ENCODE results near the gene SMYD2. TPM values are rescaled to one million over a fixed set of nuclear protein-coding genes. Genes with fewer than 3 reads are reported as not detected.
"Not testable (repeated sequence)": the region's sequence is repeated elsewhere in the genome, so short reads cannot be mapped to it uniquely, and the experiment has no call there.

Gene SMYD2
- polyA plus RNA-seq, 2 of the 4 experiments (the other 2 are of a cell fraction), result 32.3 to 54.9 TPM

DNA sequence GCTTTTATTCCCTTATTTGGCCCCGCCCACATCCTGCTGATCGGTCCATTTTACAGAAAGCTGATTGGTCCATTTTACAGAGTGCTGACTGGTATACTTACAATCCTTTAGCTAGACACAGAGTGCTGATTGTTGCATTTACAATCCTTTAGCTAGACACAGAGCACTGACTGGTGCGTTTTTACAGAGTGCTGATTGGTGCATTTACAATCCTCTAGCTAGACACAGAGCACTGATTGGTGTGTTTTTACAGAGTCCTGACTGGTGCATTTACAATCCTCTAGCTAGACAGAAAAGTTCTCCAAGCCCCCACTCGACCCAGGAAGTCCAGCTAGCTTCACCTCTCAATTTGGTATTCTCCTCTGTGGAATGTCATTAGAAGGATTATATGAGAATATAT, 5.3 kb upstream of the SMYD2 start:
- peak; percentile 49 for TF ChIP-seq MAFK (IDR thresholded peaks at IDR 0.05; ENCODE audit: partially characterized antibody)
- DNase-seq (ENCODE audit: low read depth in 1 of 2, low spot score in 1 of 2); H3K4me1 ChIP-seq; H3K4me3 ChIP-seq; FAIRE-seq; POLR2A ChIA-PET; H3K9me3 ChIP-seq; ATAC-seq; H3K27ac ChIP-seq; H3K4me2 ChIP-seq: not testable (repeated sequence)
- WGBS (ENCODE audit: missing lambda C conversion rate), result 33% methylated on average over 4 of the region's 4 CpGs
- CTCF ChIA-PET, result interaction anchor here (0.8 to 7.2 kb wide), 5 partner anchors 14 to 61 kb away, joined by 3 to 70 read pairs (median 6); no protein-coding TSS in a partner anchor

DNA sequence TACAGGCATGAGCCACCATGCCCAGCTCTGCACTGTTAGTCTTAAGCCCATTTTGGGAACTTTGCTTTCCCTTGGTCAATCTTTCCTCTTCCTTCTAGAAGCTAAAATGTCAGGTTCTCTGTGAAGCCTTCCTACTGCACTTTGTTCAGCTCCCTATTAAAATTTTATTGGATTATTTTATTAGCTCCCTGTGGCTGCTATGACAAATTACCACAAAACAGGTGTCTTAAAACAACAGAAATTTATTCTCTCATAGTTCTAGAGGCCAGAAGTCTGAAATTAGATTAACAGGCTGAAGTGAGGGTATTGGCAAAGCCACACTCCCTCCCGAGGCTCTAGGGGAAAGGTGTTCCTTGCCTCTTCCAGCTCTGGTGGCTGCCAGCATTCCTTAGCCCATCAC, 4.2 kb upstream of the SMYD2 start:
- ChIA-PET POLR2A (no interaction called here), CTCF (interaction anchor here (5.8 to 7.2 kb wide), 2 partner anchors 15 to 54 kb away, joined by 43 to 70 read pairs; no protein-coding TSS in a partner anchor)
- Histone ChIP-seq H3K9me3 (no peaks in the 10 kb centered on the region), H3K4me3 (no peak overlapping the region), H3K27ac (no peak overlapping the region), H3K4me1 (peaks cover 6% of the 10 kb centered on the region), H3K4me2 (no peak overlapping the region)
- no peak for TF ChIP-seq HDAC2 (IDR thresholded peaks at IDR 0.05)
- no peak for TF ChIP-seq NPAS2 (CRISPR knock-in tag; IDR thresholded peaks at IDR 0.05; ENCODE audit: borderline replicate concordance)
- TF ChIP-seq ZC3H11A (IDR thresholded peaks at IDR 0.05), result no peak
- TF ChIP-seq MAZ (IDR thresholded peaks at IDR 0.05; ENCODE audit: borderline replicate concordance, low read depth, low read length), result no peak
- no peak for TF ChIP-seq HEYL (CRISPR knock-in tag; IDR thresholded peaks at IDR 0.05)
- TF ChIP-seq, protein P1, sequence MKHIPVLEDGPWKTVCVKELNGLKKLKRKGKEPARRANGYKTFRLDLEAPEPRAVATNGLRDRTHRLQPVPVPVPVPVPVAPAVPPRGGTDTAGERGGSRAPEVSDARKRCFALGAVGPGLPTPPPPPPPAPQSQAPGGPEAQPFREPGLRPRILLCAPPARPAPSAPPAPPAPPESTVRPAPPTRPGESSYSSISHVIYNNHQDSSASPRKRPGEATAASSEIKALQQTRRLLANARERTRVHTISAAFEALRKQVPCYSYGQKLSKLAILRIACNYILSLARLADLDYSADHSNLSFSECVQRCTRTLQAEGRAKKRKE (CRISPR knock-in tag; IDR thresholded peaks at IDR 0.05; ENCODE audit: low read depth), result no peak
- no peak for TF ChIP-seq HOXB13 (CRISPR knock-in tag; IDR thresholded peaks at IDR 0.05; ENCODE audit: low read depth)
- TF ChIP-seq SMC3 (IDR thresholded peaks at IDR 0.05), result no peak
- TF ChIP-seq, protein P2, sequence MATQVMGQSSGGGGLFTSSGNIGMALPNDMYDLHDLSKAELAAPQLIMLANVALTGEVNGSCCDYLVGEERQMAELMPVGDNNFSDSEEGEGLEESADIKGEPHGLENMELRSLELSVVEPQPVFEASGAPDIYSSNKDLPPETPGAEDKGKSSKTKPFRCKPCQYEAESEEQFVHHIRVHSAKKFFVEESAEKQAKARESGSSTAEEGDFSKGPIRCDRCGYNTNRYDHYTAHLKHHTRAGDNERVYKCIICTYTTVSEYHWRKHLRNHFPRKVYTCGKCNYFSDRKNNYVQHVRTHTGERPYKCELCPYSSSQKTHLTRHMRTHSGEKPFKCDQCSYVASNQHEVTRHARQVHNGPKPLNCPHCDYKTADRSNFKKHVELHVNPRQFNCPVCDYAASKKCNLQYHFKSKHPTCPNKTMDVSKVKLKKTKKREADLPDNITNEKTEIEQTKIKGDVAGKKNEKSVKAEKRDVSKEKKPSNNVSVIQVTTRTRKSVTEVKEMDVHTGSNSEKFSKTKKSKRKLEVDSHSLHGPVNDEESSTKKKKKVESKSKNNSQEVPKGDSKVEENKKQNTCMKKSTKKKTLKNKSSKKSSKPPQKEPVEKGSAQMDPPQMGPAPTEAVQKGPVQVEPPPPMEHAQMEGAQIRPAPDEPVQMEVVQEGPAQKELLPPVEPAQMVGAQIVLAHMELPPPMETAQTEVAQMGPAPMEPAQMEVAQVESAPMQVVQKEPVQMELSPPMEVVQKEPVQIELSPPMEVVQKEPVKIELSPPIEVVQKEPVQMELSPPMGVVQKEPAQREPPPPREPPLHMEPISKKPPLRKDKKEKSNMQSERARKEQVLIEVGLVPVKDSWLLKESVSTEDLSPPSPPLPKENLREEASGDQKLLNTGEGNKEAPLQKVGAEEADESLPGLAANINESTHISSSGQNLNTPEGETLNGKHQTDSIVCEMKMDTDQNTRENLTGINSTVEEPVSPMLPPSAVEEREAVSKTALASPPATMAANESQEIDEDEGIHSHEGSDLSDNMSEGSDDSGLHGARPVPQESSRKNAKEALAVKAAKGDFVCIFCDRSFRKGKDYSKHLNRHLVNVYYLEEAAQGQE (IDR thresholded peaks at IDR 0.05), result no peak
- TF ChIP-seq CBX2 (IDR thresholded peaks at IDR 0.05; ENCODE audit: borderline replicate concordance, low read depth), result no peak
- no peak for TF ChIP-seq EP300 (IDR thresholded peaks at IDR 0.05)
- ATAC-seq (no peak), FAIRE-seq (no peak), DNase-seq (ENCODE audit: low read depth in 1 of 2, low spot score in 1 of 2) (no peak)
- WGBS (ENCODE audit: missing lambda C conversion rate), result 37% methylated on average over 1 of the region's 1 CpG

DNA sequence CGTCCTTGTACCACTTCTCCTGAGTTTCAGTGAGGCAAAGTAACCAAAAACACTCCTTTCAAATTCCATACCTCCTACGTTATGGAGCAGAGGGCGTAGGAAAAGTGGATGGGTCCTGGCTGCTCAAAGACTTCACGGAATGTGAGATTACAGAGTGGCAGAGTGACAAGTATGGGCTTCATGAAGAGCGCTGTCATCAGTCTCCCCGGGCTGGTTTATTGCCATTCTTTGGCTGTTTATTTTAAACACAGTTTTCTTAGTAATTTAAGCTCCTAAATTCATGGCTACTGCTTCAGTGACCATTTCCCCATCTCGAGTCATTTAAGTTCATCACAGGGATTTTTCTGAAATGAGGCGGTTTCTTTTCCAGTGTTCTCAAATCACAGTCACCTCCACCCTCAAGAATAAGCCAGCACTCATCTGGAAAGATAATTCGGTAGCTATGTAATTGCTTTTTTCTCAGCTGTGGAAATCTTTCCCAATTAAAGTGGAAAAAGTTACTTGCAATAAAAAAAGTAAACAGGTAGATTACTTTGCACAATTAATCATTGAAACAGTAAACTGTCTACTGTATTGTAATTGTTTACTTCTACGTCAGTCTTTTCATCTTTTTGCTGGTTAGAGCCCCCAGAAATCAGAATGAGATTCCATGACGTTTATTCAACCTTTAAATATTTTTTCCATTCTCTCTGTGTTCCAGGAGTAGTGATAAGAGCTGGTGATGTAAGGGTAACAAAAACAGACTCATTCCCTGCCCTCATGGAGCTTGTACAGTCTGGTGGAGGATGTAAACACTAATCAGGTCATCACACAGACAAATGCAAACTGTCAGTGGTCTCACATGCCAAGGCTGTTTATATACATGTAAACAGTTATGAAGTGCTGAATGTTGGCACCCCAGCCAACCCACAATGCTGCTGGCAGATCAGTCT, 3.0 kb upstream of the SMYD2 start:
- no peak overlapping the region for H3K4me3 ChIP-seq
- no peaks in the 10 kb centered on the region for H3K9me3 ChIP-seq
- DNase-seq (ENCODE audit: low read depth in 1 of 2, low spot score in 1 of 2), result no peak
- H3K27ac ChIP-seq, result no peak overlapping the region
- no peak overlapping the region for H3K4me2 ChIP-seq
- no peak for ATAC-seq
- CTCF ChIA-PET, result interaction anchor here (0.8 to 7.2 kb wide), 3 partner anchors 16 to 343 kb away, joined by 3 to 70 read pairs (median 43); no protein-coding TSS in a partner anchor
- POLR2A ChIA-PET, result no interaction called here
- no peak for FAIRE-seq
- TF ChIP-seq RAD21 (conservative IDR thresholded peaks at IDR 0.05 in 1 of 2, IDR thresholded peaks at IDR 0.05 in 1 of 2) (no peak), HEYL (CRISPR knock-in tag; IDR thresholded peaks at IDR 0.05) (no peak), MAZ (IDR thresholded peaks at IDR 0.05; ENCODE audit: borderline replicate concordance, low read depth, low read length) (no peak), EHMT2 (IDR thresholded peaks at IDR 0.05; ENCODE audit: low read depth) (no peak), HDAC2 (IDR thresholded peaks at IDR 0.05) (no peak), NPAS2 (CRISPR knock-in tag; IDR thresholded peaks at IDR 0.05; ENCODE audit: borderline replicate concordance) (no peak), ESRRA (IDR thresholded peaks at IDR 0.05; ENCODE audit: borderline replicate concordance, low read length) (no peak), ZC3H11A (IDR thresholded peaks at IDR 0.05) (no peak), RCOR1 (IDR thresholded peaks at IDR 0.05; ENCODE audit: low read depth, low read length) (no peak), CEBPB (IDR thresholded peaks at IDR 0.05) (no peak), ZSCAN20 (CRISPR knock-in tag; IDR thresholded peaks at IDR 0.05) (no peak), JUN (IDR thresholded peaks at IDR 0.05) (no peak), NFE2L2 (conservative IDR thresholded peaks at IDR 0.05; ENCODE audit: low read length) (no peak), FOSL2 (IDR thresholded peaks at IDR 0.05) (no peak), FOSL2 (CRISPR knock-in tag; IDR thresholded peaks at IDR 0.05) (no peak), ZFP36 (IDR thresholded peaks at IDR 0.05; ENCODE audit: borderline replicate concordance, partially characterized antibody) (no peak)
- TF ChIP-seq, protein P2 (IDR thresholded peaks at IDR 0.05), result no peak
- WGBS (ENCODE audit: missing lambda C conversion rate), result 79% methylated on average over 11 of the region's 11 CpGs
- H3K4me1 ChIP-seq, result peaks cover 16% of the 10 kb centered on the region

Measured in A549 (cell line).